ENCODE measurements around the gene LDLR.
A peak's percentile ranks its signal among the peaks of the same experiment; 100 is the strongest.
"Not testable (repeated sequence)": the region's sequence is repeated elsewhere in the genome, so short reads cannot be mapped to it uniquely, and the experiment has no call there.

Gene LDLR

DNA sequence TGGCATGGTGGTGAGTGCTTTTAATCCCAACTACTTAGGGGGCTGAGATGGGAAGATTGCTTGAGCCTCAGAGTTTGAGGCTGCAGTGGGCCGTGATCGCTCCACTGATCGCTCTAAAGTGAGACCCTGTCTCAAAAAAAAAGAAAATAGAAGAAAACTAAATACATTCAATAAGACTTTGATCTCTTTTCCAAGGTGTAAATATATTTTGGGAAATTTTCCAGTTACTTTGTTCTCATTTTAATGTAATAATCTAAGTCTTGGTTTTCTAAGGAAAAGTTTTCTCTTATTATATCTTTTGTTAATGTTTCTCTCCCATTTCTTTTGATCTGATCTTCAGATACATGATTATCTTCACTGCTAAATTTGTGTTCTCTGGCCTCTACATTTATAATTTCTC is 9.6 kb downstream of the LDLR start:
- TF ChIP-seq, protein P1, sequence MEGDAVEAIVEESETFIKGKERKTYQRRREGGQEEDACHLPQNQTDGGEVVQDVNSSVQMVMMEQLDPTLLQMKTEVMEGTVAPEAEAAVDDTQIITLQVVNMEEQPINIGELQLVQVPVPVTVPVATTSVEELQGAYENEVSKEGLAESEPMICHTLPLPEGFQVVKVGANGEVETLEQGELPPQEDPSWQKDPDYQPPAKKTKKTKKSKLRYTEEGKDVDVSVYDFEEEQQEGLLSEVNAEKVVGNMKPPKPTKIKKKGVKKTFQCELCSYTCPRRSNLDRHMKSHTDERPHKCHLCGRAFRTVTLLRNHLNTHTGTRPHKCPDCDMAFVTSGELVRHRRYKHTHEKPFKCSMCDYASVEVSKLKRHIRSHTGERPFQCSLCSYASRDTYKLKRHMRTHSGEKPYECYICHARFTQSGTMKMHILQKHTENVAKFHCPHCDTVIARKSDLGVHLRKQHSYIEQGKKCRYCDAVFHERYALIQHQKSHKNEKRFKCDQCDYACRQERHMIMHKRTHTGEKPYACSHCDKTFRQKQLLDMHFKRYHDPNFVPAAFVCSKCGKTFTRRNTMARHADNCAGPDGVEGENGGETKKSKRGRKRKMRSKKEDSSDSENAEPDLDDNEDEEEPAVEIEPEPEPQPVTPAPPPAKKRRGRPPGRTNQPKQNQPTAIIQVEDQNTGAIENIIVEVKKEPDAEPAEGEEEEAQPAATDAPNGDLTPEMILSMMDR (IDR thresholded peaks at IDR 0.05; ENCODE audit: poor library complexity, severe bottlenecking) = no peak
- no peak for DNase-seq (ENCODE audit: low spot score)
- peaks cover 97% of the 10 kb centered on the region for H3K36me3 ChIP-seq (ENCODE audit: low read depth)
- H3K4me3 ChIP-seq (ENCODE audit: severe bottlenecking) = no peak overlapping the region
- H3K27ac ChIP-seq (ENCODE audit: poor library complexity, severe bottlenecking) = peak overlapping the region; percentile 97
- H3K27me3 ChIP-seq (ENCODE audit: insufficient read depth, poor library complexity, severe bottlenecking) = no peaks in the 10 kb centered on the region
- ATAC-seq (ENCODE audit: low read depth) = no peak
- H3K4me1 ChIP-seq (ENCODE audit: insufficient read depth, poor library complexity, severe bottlenecking) = peaks cover 46% of the 10 kb centered on the region
- no peaks in the 10 kb centered on the region for H3K9me3 ChIP-seq (ENCODE audit: severe bottlenecking)

DNA sequence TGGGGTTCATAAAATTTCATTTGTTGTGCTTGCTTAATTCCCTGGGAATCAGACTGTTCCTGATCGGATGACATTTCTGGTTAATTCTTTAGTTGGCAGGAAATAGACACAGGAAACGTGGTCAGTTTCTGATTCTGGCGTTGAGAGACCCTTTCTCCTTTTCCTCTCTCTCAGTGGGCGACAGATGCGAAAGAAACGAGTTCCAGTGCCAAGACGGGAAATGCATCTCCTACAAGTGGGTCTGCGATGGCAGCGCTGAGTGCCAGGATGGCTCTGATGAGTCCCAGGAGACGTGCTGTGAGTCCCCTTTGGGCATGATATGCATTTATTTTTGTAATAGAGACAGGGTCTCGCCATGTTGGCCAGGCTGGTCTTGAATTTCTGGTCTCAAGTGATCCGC is 10.8 kb downstream of the LDLR start:
- TF ChIP-seq, protein P1 (IDR thresholded peaks at IDR 0.05; ENCODE audit: poor library complexity, severe bottlenecking) = no peak
- ATAC-seq (ENCODE audit: low read depth) = no peak
- no peak for DNase-seq (ENCODE audit: low spot score)
- Histone ChIP-seq H3K9me3 (ENCODE audit: severe bottlenecking) (no peaks in the 10 kb centered on the region), H3K4me3 (ENCODE audit: severe bottlenecking) (no peak overlapping the region), H3K36me3 (ENCODE audit: low read depth) (peaks cover 99% of the 10 kb centered on the region), H3K4me1 (ENCODE audit: insufficient read depth, poor library complexity, severe bottlenecking) (peaks cover 37% of the 10 kb centered on the region), H3K27me3 (ENCODE audit: insufficient read depth, poor library complexity, severe bottlenecking) (no peaks in the 10 kb centered on the region), H3K27ac (ENCODE audit: poor library complexity, severe bottlenecking) (peak overlapping the region; percentile 97)

DNA sequence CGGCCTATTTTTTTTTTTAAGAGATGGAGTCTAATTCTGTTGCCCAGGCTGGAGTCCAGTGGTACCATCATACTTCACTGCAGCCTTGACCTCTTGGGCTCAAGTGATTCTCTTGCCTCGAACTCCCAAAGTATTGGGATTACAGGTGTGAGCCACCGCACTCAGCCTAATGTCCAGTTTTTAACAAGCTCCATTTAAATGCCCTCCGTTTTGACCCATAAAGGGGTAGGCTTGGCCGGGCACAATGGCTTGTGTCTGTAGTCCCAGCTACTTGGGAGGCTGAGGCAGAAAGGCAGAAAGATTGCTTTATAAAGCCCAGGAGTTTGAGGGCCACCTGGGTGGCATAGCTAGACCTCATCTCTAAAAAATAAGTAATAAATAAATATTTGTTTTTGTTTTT is 11.8 kb downstream of the LDLR start:
- Histone ChIP-seq H3K4me3 (ENCODE audit: severe bottlenecking) (no peak overlapping the region), H3K9me3 (ENCODE audit: severe bottlenecking) (no peaks in the 10 kb centered on the region), H3K27me3 (ENCODE audit: insufficient read depth, poor library complexity, severe bottlenecking) (no peaks in the 10 kb centered on the region), H3K36me3 (ENCODE audit: low read depth) (peaks cover 100% of the 10 kb centered on the region), H3K4me1 (ENCODE audit: insufficient read depth, poor library complexity, severe bottlenecking) (peaks cover 28% of the 10 kb centered on the region), H3K27ac (ENCODE audit: poor library complexity, severe bottlenecking) (peak overlapping the region; percentile 97)
- no peak for DNase-seq (ENCODE audit: low spot score)
- TF ChIP-seq, protein P1 (IDR thresholded peaks at IDR 0.05; ENCODE audit: poor library complexity, severe bottlenecking) = no peak
- ATAC-seq (ENCODE audit: low read depth) = no peak

DNA sequence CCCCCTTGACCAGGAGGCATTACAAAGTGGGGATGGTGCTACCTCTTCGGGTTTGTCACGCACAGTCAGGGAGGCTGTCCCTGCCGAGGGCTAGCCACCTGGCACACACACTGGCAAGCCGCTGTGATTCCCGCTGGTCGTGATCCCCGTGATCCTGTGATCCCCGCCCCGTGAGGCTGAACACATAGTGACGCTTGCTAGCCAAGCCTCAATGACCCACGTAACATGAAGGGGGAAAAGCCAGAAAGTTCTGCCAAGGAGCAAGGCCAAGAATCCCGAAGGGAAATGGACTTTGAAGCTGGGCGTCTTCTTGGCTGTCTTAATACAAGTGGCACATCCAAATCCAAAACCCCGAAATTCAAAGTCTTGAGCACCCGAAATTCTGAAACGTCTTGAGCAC is 13.7 kb downstream of the LDLR start:
- no peak overlapping the region for H3K27ac ChIP-seq (ENCODE audit: poor library complexity, severe bottlenecking)
- peaks cover 100% of the 10 kb centered on the region for H3K36me3 ChIP-seq (ENCODE audit: low read depth)
- DNase-seq (ENCODE audit: low spot score) (no peak), ATAC-seq (ENCODE audit: low read depth) (no peak; the same call in 2 of the 3 replicates)
- no peaks in the 10 kb centered on the region for H3K27me3 ChIP-seq (ENCODE audit: insufficient read depth, poor library complexity, severe bottlenecking)
- H3K9me3 ChIP-seq (ENCODE audit: severe bottlenecking) = no peaks in the 10 kb centered on the region
- TF ChIP-seq, protein P1 (IDR thresholded peaks at IDR 0.05; ENCODE audit: poor library complexity, severe bottlenecking) = no peak
- H3K4me3 ChIP-seq (ENCODE audit: severe bottlenecking) = no peak overlapping the region
- peaks cover 13% of the 10 kb centered on the region for H3K4me1 ChIP-seq (ENCODE audit: insufficient read depth, poor library complexity, severe bottlenecking)

DNA sequence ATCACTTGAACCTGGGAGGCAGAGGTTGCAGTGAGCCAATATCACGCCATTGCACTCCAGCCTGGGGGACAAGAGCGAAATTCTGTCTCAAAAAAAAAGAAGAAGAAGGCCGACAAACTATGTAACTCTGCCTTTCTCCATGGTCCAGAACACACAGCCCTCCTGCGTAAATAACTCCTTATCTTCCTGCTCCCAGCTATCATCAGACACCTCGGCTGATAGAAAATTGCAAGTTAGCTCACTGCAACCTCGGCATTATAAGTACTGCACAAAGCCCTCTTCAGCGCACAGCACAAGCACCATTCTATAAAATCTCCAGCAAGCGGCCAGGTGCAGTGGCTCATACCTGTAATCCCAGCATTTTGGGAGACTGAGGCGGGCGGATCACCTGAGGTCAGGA is 14.4 kb downstream of the LDLR start:
- not testable (repeated sequence) for DNase-seq (ENCODE audit: low spot score); H3K27ac ChIP-seq (ENCODE audit: poor library complexity, severe bottlenecking); ATAC-seq (ENCODE audit: low read depth); H3K4me3 ChIP-seq (ENCODE audit: severe bottlenecking); H3K4me1 ChIP-seq (ENCODE audit: insufficient read depth, poor library complexity, severe bottlenecking); H3K27me3 ChIP-seq (ENCODE audit: insufficient read depth, poor library complexity, severe bottlenecking); H3K9me3 ChIP-seq (ENCODE audit: severe bottlenecking)
- H3K36me3 ChIP-seq (ENCODE audit: low read depth) = peaks cover 100% of the 10 kb centered on the region

Measured in RWPE2 (cell line).